GM23248 (cell line): ENCODE measurements around the gene NPY4R2.
"Not testable (repeated sequence)": the region's sequence is repeated elsewhere in the genome, so short reads cannot be mapped to it uniquely, and the experiment has no call there.

Source experiments
- EZH2 ChIP-seq: fragments of 200-600 bp; sonication (generic); IDR thresholded peaks from 2 replicates; pipeline ENCODE4 v1.6.1; 2018; ENCODE audit warnings: antibody characterized with exemption, mild to moderate bottlenecking; ENCODE audit not compliant: insufficient read depth, poor library complexity, severe bottlenecking
- EZH2phosphoT487 ChIP-seq: fragments of 200-600 bp; sonication (generic); IDR thresholded peaks from 2 replicates; pipeline ENCODE4 v1.6.1; 2018; ENCODE audit warnings: antibody characterized with exemption, moderate library complexity, mild to moderate bottlenecking, low read depth; ENCODE audit not compliant: insufficient read depth

GRCh38 chr10:47947424-47947823, 29.0 kb downstream of the NPY4R2 start:
- TF ChIP-seq EZH2phosphoT487, EZH2: not testable (repeated sequence)
